Tibial nerve (tissue), 4 donors: ENCODE measurements around the gene SLC44A4. TPM values are rescaled to one million over a fixed set of nuclear protein-coding genes. Genes with fewer than 3 reads are reported as not detected.

ENCODE experiments used
- DNase-seq, 2 donors: peaks; one replicate each; pipeline ENCODE4 v3.0.0-alpha.2; 2019; ENCODE audit warnings: low spot score in 2 of 2
- H3K27ac ChIP-seq, 4 donors: fragments of 200-600 bp; sonication (generic) in 3 of 4; one replicate each; pipeline ENCODE4 v1.5.1; 2017 to 2019; ENCODE audit warnings: mild to moderate bottlenecking in 1 of 4
- H3K27me3 ChIP-seq, 2 donors: fragments of 200-600 bp; sonication (generic) in 1 of 2; one replicate each; pipeline versions ENCODE4 v1.5.1 to v1.6.0; 2017 to 2019
- H3K36me3 ChIP-seq, 3 donors: fragments of 200-600 bp; sonication (generic); one replicate each; pipeline ENCODE4 v1.5.1; 2018 to 2019
- H3K4me1 ChIP-seq, 4 donors: fragments of 200-600 bp; sonication (generic) in 3 of 4; one replicate each; pipeline ENCODE4 v1.5.1; 2017 to 2019
- H3K4me3 ChIP-seq, 4 donors: fragments of 200-600 bp; sonication (generic) in 3 of 4; one replicate each; pipeline ENCODE4 v1.5.1; 2017 to 2019; ENCODE audit warnings: mild to moderate bottlenecking in 1 of 4, moderate library complexity in 1 of 4
- H3K9me3 ChIP-seq, 4 donors: fragments of 200-600 bp; sonication (generic) in 3 of 4; one replicate each; pipeline ENCODE4 v1.5.1; 2017 to 2019
- EP300 ChIP-seq, 2 donors: sonication (generic); formaldehyde crosslinking; IDR thresholded peaks; one replicate each; pipeline ENCODE4 v1.6.1; 2017; ENCODE audit warnings: antibody characterized with exemption in 2 of 2, mild to moderate bottlenecking in 1 of 2
- POLR2A ChIP-seq, 2 donors: fragments of 450-650 bp; IDR thresholded peaks; one replicate each; pipeline ENCODE4 v1.6.1; 2017; ENCODE audit warnings: antibody characterized with exemption in 2 of 2, mild to moderate bottlenecking in 2 of 2, moderate library complexity in 2 of 2
- WGBS, 2 donors: methylation state at CpG; one replicate each; pipeline ENCODE4 v1.1.5; 2018; 5-methylcytosine and 5-hydroxymethylcytosine counted together
- total RNA-seq, 4 donors: library from RNA; depleted of rRNA; stranded (reverse); fragments of >200 nt; gene quantifications; one replicate each; pipeline ENCODE4 v1.1.0, GENCODE V29; 2016
- TF ChIP-seq, protein P1 (sequence below), 5 experiments: fragments of 200-600 bp in 3 of 5; fragments of 450-650 bp in 2 of 5; sonication (generic) in 3 of 5; IDR thresholded peaks; one replicate each; pipeline ENCODE4 v1.5.1; 2016 to 2019; ENCODE audit warnings: antibody characterized with exemption in 5 of 5, mild to moderate bottlenecking in 3 of 5, moderate library complexity in 2 of 5

Gene SLC44A4
- total RNA-seq, 4 donors from 2014 or later = 0.22 to 0.84 (median 0.59) TPM; not detected in 1

DNA sequence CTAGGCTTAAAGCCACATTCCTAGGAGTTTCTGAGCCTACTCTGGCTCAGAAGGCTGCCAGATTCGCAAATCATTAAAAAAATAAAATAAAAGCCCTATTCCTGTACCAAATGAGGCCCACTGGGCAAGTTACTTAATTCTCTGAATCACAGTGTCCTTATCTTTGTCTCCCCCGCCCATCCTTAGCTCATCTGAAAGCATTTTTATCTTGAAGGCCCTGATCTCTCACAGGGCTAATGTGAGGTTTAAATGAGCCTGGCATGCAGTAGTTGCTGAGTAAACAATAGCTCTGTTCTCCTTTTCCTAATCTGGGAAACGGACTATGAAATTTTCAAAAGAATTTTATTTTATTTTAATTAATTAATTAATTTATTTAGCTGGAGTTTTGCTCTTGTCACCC, 25.2 kb upstream of the SLC44A4 start:
- Histone ChIP-seq H3K27ac (peak overlapping the region in 2 of 4 donors; percentile 90 to 91), H3K9me3 (no peaks in the 10 kb centered on the region), H3K4me3 (no peak overlapping the region), H3K27me3 (no peaks in the 10 kb centered on the region), H3K36me3 (peaks cover 0 to 7% (median 0%) of the 10 kb centered on the region in 3 donors), H3K4me1 (peaks cover 0 to 39% (median 13%) of the 10 kb centered on the region in 4 donors)
- whole genome bisulfite sequencing, 2 donors = 81 to 86% methylated on average over 3 of the region's 3 CpGs
- TF ChIP-seq, protein P1, sequence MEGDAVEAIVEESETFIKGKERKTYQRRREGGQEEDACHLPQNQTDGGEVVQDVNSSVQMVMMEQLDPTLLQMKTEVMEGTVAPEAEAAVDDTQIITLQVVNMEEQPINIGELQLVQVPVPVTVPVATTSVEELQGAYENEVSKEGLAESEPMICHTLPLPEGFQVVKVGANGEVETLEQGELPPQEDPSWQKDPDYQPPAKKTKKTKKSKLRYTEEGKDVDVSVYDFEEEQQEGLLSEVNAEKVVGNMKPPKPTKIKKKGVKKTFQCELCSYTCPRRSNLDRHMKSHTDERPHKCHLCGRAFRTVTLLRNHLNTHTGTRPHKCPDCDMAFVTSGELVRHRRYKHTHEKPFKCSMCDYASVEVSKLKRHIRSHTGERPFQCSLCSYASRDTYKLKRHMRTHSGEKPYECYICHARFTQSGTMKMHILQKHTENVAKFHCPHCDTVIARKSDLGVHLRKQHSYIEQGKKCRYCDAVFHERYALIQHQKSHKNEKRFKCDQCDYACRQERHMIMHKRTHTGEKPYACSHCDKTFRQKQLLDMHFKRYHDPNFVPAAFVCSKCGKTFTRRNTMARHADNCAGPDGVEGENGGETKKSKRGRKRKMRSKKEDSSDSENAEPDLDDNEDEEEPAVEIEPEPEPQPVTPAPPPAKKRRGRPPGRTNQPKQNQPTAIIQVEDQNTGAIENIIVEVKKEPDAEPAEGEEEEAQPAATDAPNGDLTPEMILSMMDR (IDR thresholded peaks at IDR 0.05) = no peak
- TF ChIP-seq POLR2A (IDR thresholded peaks at IDR 0.05) (no peak), EP300 (IDR thresholded peaks at IDR 0.05) (no peak)
- no peak for DNase-seq

DNA sequence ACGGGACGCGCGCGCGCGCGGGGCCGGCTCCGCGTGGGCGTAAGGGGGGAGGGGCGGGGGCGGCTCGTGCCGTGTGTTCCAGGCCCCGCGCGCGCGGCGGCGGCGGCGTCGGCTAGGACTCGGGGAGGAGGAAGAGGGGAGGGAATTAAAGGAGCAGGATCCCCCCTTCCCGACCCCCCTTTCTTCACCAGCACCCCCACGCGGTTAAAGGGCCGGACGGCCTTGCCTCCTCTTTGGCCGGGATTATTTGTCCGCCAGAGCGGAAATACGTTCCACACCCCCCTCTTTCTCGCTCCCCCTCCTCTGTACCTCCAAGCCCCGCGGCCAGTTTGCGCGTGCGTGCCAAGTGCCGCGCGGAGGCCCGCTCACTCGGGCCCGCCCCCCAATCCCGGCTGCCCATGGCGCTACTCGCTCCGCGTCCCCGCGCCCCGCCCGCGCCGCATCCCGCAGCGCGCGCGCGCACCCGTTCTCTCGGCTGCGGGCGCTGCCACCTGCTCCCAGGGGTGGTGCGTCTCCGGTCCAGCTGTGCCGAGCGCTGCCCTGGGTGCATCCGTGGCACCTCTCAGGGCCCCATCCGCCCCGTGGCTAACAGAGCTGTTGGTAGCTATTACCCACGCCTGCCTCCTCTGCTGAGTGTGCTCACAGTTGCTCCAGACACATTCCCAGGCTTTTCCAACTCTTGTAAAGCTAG, 23.3 kb upstream of the SLC44A4 start, which contains the start of gene ZBTB12:
TSS of gene ZBTB12 (minus strand) at position 134 of the 691 bp plus-strand sequence. CDS start 781 bp downstream, outside the sequence.
- H3K9me3 ChIP-seq = no peaks in the 10 kb centered on the region
- H3K4me3 ChIP-seq = peak within 1 kb of the TSS; percentile 51 to 81 (median 66)
- peaks cover 0 to 47% (median 18%) of the 10 kb centered on the region in 4 donors for H3K4me1 ChIP-seq
- H3K27me3 ChIP-seq = no peaks in the 10 kb centered on the region
- 0% methylated on average over 21 to 30 of the region's 77 CpGs for WGBS, 2 donors
- TF ChIP-seq, protein P1 (IDR thresholded peaks at IDR 0.05) = peak in 2 of 5 experiments; percentile 15 to 59
- TF ChIP-seq EP300 (IDR thresholded peaks at IDR 0.05) = peak in 1 of 2 donors; percentile 60
- peak in 1 of 2 donors; percentile 50 for TF ChIP-seq POLR2A (IDR thresholded peaks at IDR 0.05)
- H3K27ac ChIP-seq = peak within 1 kb of the TSS; percentile 70 to 91 (median 87)
- peaks cover 0 to 7% (median 0%) of the 10 kb centered on the region in 3 donors for H3K36me3 ChIP-seq
- DNase-seq = peak; percentile 80 to 81

DNA sequence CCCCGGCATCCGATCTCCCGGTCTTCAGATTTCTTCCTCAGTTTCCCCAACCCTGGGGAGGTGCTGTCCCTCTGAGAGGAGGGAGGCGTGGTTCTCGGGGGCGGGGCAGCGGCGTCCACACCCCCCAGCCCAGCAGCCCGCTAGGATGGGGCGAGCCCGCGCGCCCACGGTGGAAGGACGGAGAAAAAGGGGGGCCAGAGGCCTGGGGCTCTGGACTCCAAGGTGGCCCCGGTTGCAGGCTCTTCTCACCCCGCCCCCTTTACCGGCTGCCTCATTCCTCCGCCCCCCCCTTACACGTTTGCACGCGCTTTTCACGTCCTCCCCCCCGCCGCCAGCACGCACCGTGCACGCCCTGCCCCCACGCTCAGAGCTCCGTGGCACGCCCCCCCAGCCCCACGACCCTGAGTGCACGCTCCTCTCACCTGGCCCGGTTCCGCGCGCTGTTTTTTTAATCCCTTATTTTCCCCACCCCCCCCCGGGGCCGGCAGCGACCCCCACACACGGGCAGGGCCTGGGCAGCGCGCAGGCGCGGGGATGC, 22.7 kb upstream of the SLC44A4 start:
- TF ChIP-seq EP300 (IDR thresholded peaks at IDR 0.05) = peak in 1 of 2 donors; percentile 27
- no peak for TF ChIP-seq POLR2A (IDR thresholded peaks at IDR 0.05)
- Histone ChIP-seq H3K36me3 (peaks cover 0 to 7% (median 0%) of the 10 kb centered on the region in 3 donors), H3K27ac (peak overlapping the region; percentile 70 to 91 (median 87)), H3K9me3 (no peaks in the 10 kb centered on the region), H3K27me3 (no peaks in the 10 kb centered on the region), H3K4me1 (peaks cover 0 to 53% (median 19%) of the 10 kb centered on the region in 4 donors), H3K4me3 (peak overlapping the region; percentile 45 to 81 (median 55))
- WGBS, 2 donors = 2 to 3% methylated on average over 25 to 35 of the region's 45 CpGs
- peak in 1 of 2 donors; percentile 30 for DNase-seq

DNA sequence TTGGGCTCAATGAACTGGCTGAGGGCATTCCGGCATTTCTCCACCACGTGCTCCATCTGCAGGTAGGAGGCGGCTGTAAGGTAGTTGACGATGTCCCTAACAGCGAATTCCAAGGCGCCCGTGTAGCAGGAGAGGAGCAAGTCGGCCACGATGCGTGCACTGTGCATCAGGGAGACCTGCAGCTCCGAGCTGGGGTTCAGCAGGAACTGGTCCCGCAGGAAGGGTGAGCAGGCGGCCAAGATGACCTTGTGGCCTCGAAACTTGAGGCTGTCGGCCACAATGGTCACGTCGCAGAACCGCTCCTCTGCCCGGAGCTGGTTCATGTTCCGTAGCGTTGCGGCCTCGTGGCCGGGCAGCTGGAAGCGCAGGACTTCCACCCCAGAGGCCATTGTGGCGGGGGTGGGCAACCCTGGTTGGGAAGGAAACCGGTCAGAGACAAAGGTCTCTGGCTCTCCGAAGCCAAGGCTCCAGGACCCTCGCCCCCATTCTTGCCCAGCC, 22.2 kb upstream of the SLC44A4 start:
- DNase-seq = no peak
- peak overlapping the region; percentile 70 to 91 (median 87) for H3K27ac ChIP-seq
- WGBS, 2 donors = 24 to 33% methylated on average over 6 to 29 of the region's 29 CpGs
- H3K4me3 ChIP-seq = peak overlapping the region; percentile 45 to 81 (median 55)
- H3K27me3 ChIP-seq = no peaks in the 10 kb centered on the region
- no peak for TF ChIP-seq EP300 (IDR thresholded peaks at IDR 0.05)
- TF ChIP-seq, protein P1 (IDR thresholded peaks at IDR 0.05) = no peak
- H3K9me3 ChIP-seq = no peaks in the 10 kb centered on the region
- peaks cover 0 to 59% (median 20%) of the 10 kb centered on the region in 4 donors for H3K4me1 ChIP-seq
- H3K36me3 ChIP-seq = peaks cover 0 to 10% (median 0%) of the 10 kb centered on the region in 3 donors

DNA sequence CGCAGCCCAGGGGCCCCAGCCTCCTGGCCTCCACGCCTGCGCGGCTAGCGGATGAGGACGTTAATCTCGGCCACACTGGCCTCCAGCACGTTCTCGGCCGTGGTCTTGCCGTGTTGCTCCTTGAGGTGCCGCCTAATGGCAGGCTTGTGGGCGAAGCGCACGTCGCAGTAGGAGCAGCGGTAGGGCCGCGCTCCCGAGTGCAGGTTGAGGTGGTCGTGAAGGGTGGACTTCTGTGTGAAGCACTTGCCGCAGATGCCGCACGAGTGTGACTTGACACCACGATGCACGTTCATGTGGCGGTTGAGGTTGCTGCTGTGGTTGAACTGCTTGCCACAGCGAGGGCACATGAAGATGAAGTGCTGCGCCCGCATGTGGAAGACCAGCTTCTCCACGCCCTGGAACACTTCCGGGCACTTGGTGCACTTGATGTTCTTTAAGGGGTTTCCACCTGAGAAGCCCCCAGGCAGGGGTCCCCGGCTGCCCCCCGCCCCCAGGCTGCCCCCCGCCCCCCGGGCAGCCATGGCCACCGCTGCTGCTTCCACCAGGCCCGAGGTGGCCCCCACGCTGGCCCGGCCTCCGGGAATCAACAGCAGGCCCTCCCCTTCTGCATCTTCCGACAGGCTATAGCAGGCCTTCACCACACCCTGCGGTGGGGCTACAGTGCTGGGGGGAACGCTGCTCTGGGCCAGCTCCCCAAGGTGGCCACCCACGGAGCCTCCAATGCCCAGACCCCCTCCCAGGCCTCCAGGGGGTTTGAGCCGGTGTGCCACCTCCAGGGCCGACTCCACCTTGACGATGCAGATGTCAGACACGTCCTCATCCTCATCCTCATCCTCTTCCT, 21.3 kb upstream of the SLC44A4 start:
- Histone ChIP-seq H3K27me3 (no peaks in the 10 kb centered on the region), H3K4me3 (no peak overlapping the region), H3K27ac (peak overlapping the region in 2 of 4 donors; percentile 90 to 91), H3K4me1 (peaks cover 0 to 60% (median 20%) of the 10 kb centered on the region in 4 donors), H3K36me3 (peaks cover 0 to 19% (median 0%) of the 10 kb centered on the region in 3 donors), H3K9me3 (no peaks in the 10 kb centered on the region)
- TF ChIP-seq EP300 (IDR thresholded peaks at IDR 0.05) (no peak), POLR2A (IDR thresholded peaks at IDR 0.05) (no peak)
- TF ChIP-seq, protein P1 (IDR thresholded peaks at IDR 0.05) = no peak
- 79 to 82% methylated on average over 40 to 41 of the region's 49 CpGs for WGBS, 2 donors
- DNase-seq = no peak
